K562 (cell line): ENCODE data around the gene KMT2D.

Source experiments
- GATA2 ChIP-seq: sonication (generic); formaldehyde crosslinking; IDR thresholded peaks from 2 replicates; pipeline ENCODE4 v1.4.0; 2020; ENCODE audit warnings: mild to moderate bottlenecking, missing genetic modification reagents
- POLR2A ChIP-seq: fragments of 450-650 bp; conservative IDR thresholded peaks from 2 replicates; pipeline ENCODE4 v1.6.1; 2016
- TAF15 ChIP-seq: fragments of 200-400 bp; formaldehyde crosslinking; IDR thresholded peaks from 2 replicates; pipeline ENCODE4 v1.6.1; 2017; ENCODE audit warnings: mild to moderate bottlenecking, low read depth, low read length, moderate library complexity
- TF ChIP-seq, protein P1 (sequence below): sonication (generic); formaldehyde crosslinking; IDR thresholded peaks from 2 replicates; pipeline ENCODE4 v1.8.1; 2023; ENCODE audit warnings: mild to moderate bottlenecking, missing genetic modification reagents
- TF ChIP-seq, protein P2 (sequence below): fragments of 450-650 bp; IDR thresholded peaks from 2 replicates; pipeline ENCODE4 v1.6.1; 2016; ENCODE audit warnings: missing biosample characterization, missing genetic modification characterization

DNA sequence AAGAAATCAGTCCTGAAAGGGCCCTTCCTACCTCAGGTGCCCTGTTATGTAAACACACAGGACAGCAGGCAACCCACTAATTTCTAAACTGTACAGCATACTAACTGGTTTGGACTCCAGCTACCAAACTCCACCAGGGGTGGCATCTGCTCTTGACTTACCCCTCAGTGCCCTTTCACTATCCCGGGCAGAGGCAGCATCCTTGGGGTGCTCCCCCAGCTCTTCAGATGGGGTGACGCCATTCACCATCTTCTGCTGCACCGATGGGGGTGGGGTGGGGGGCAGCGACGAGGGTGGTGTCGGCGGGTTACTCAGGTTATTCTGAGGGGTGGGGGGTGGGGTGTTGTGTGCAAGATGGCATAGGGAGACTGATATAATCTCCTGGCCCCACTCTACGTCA lies 30.5 kb downstream of the KMT2D start:
- TF ChIP-seq POLR2A (no peak), GATA2 (no peak), TAF15 (no peak)
- TF ChIP-seq, protein P1, sequence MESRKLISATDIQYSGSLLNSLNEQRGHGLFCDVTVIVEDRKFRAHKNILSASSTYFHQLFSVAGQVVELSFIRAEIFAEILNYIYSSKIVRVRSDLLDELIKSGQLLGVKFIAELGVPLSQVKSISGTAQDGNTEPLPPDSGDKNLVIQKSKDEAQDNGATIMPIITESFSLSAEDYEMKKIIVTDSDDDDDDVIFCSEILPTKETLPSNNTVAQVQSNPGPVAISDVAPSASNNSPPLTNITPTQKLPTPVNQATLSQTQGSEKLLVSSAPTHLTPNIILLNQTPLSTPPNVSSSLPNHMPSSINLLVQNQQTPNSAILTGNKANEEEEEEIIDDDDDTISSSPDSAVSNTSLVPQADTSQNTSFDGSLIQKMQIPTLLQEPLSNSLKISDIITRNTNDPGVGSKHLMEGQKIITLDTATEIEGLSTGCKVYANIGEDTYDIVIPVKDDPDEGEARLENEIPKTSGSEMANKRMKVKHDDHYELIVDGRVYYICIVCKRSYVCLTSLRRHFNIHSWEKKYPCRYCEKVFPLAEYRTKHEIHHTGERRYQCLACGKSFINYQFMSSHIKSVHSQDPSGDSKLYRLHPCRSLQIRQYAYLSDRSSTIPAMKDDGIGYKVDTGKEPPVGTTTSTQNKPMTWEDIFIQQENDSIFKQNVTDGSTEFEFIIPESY = no peak
- TF ChIP-seq, protein P2, sequence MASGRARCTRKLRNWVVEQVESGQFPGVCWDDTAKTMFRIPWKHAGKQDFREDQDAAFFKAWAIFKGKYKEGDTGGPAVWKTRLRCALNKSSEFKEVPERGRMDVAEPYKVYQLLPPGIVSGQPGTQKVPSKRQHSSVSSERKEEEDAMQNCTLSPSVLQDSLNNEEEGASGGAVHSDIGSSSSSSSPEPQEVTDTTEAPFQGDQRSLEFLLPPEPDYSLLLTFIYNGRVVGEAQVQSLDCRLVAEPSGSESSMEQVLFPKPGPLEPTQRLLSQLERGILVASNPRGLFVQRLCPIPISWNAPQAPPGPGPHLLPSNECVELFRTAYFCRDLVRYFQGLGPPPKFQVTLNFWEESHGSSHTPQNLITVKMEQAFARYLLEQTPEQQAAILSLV (tag) = no peak
